GM21526 (cell line): Measurements from ENCODE around the gene GAK.
A peak's percentile ranks its signal among the peaks of the same experiment; 100 is the strongest.
"Not testable (repeated sequence)": the region's sequence is repeated elsewhere in the genome, so short reads cannot be mapped to it uniquely, and the experiment has no call there.

Experiments
- ATAC-seq: cut with Tn5 transposase; IDR thresholded peaks from one replicate; pipeline ENCODE4 v1.9.1; 2021; ENCODE audit warnings: moderate library complexity; ENCODE audit not compliant: unreplicated experiment, low FRiP score

GAK gene

GRCh38 chr4:954211-955020, 22.3 kb upstream of the GAK start:
- no peak for ATAC-seq

GRCh38 chr4:953574-953915, 21.4 kb upstream of the GAK start:
- ATAC-seq, result no peak

GRCh38 chr4:952881-953573, 20.9 kb upstream of the GAK start:
- ATAC-seq, result no peak

- ATAC-seq, result no peak
These were observed 19.7 kb upstream of the GAK start for GRCh38 chr4:951594-952468.

- no peak for ATAC-seq
These were observed 19.1 kb upstream of the GAK start for GRCh38 chr4:951186-951585.

GRCh38 chr4:950136-951020, 18.3 kb upstream of the GAK start:
- ATAC-seq, result no peak

GRCh38 chr4:949656-950055, 17.5 kb upstream of the GAK start:
- ATAC-seq, result no peak

- ATAC-seq, result no peak
These were observed 16.8 kb upstream of the GAK start for GRCh38 chr4:948936-949300.

- no peak for ATAC-seq
These were observed 16.2 kb upstream of the GAK start for GRCh38 chr4:948101-948935.

GRCh38 chr4:947491-947971, 15.4 kb upstream of the GAK start:
- no peak for ATAC-seq

- no peak for ATAC-seq
These were observed 14.7 kb upstream of the GAK start for GRCh38 chr4:946517-947471.

GRCh38 chr4:946103-946450, 14.0 kb upstream of the GAK start:
- ATAC-seq, result no peak

GRCh38 chr4:945274-946102, 13.4 kb upstream of the GAK start:
- ATAC-seq, result no peak

GRCh38 chr4:939508-939907, 7.4 kb upstream of the GAK start:
- not testable (repeated sequence) for ATAC-seq

- ATAC-seq, result peak; percentile 9
These were observed 576 bp upstream of the GAK start for GRCh38 chr4:932713-933070.

GRCh38 chr4:931194-931959, 739 bp downstream of the GAK start:
- ATAC-seq, result no peak

- no peak for ATAC-seq
These were observed 1.3 kb downstream of the GAK start for GRCh38 chr4:930827-931193.
